ENCODE measurements around the gene OPA1.

Gene OPA1

GRCh38 chr3:193655831-193656433 is 62.9 kb downstream of the OPA1 start:
- H4K20me1 ChIP-seq (ENCODE audit: insufficient read depth, low read length): no peaks in the 10 kb centered on the region
- H3K79me2 ChIP-seq (ENCODE audit: low read length): no peaks in the 10 kb centered on the region
- peaks cover 19% of the 10 kb centered on the region for H3K36me3 ChIP-seq (replicated peaks; ENCODE audit: low read depth, low read length)
- H3K27ac ChIP-seq (ENCODE audit: low read length): no peak overlapping the region
- H3K9ac ChIP-seq (ENCODE audit: low read length): no peak overlapping the region
- H3K4me1 ChIP-seq (ENCODE audit: low read length): no peaks in the 10 kb centered on the region
- no peak overlapping the region for H3K4me2 ChIP-seq (ENCODE audit: low read length)
- H3K9me3 ChIP-seq (ENCODE audit: insufficient read depth, low read length): no peaks in the 10 kb centered on the region
- TF ChIP-seq CTCF (IDR thresholded peaks at IDR 0.05; ENCODE audit: low read depth, low read length) (no peak), EZH2phosphoT487 (IDR thresholded peaks at IDR 0.05; ENCODE audit: low read depth) (no peak)
- no peak overlapping the region for H3K4me3 ChIP-seq (ENCODE audit: low read length)
- H3K27me3 ChIP-seq (ENCODE audit: low read depth, low read length): no peaks in the 10 kb centered on the region
- no peak overlapping the region for H2AFZ ChIP-seq (ENCODE audit: low read depth, low read length)

- no peaks in the 10 kb centered on the region for H3K4me1 ChIP-seq (ENCODE audit: low read length)
- no peak overlapping the region for H3K4me3 ChIP-seq (ENCODE audit: low read length)
- H3K9ac ChIP-seq (ENCODE audit: low read length): no peak overlapping the region
- H3K4me2 ChIP-seq (ENCODE audit: low read length): no peak overlapping the region
- H3K9me3 ChIP-seq (ENCODE audit: insufficient read depth, low read length): no peaks in the 10 kb centered on the region
- TF ChIP-seq CTCF (IDR thresholded peaks at IDR 0.05; ENCODE audit: low read depth, low read length): no peak
- H4K20me1 ChIP-seq (ENCODE audit: insufficient read depth, low read length): no peaks in the 10 kb centered on the region
- no peak overlapping the region for H3K27ac ChIP-seq (ENCODE audit: low read length)
- no peak overlapping the region for H2AFZ ChIP-seq (ENCODE audit: low read depth, low read length)
- H3K36me3 ChIP-seq (replicated peaks; ENCODE audit: low read depth, low read length): peaks cover 22% of the 10 kb centered on the region
- H3K27me3 ChIP-seq (ENCODE audit: low read depth, low read length): no peaks in the 10 kb centered on the region
- H3K79me2 ChIP-seq (ENCODE audit: low read length): no peaks in the 10 kb centered on the region
These were observed 63.4 kb downstream of the OPA1 start for GRCh38 chr3:193656445-193656844.

GRCh38 chr3:193656878-193657282 is 63.9 kb downstream of the OPA1 start:
- Histone ChIP-seq H2AFZ (ENCODE audit: low read depth, low read length) (no peak overlapping the region), H3K36me3 (replicated peaks; ENCODE audit: low read depth, low read length) (peaks cover 23% of the 10 kb centered on the region), H3K79me2 (ENCODE audit: low read length) (no peaks in the 10 kb centered on the region), H3K4me1 (ENCODE audit: low read length) (no peaks in the 10 kb centered on the region), H3K27me3 (ENCODE audit: low read depth, low read length) (no peaks in the 10 kb centered on the region), H4K20me1 (ENCODE audit: insufficient read depth, low read length) (no peaks in the 10 kb centered on the region), H3K4me3 (ENCODE audit: low read length) (no peak overlapping the region), H3K27ac (ENCODE audit: low read length) (no peak overlapping the region), H3K4me2 (ENCODE audit: low read length) (no peak overlapping the region), H3K9me3 (ENCODE audit: insufficient read depth, low read length) (no peaks in the 10 kb centered on the region), H3K9ac (ENCODE audit: low read length) (no peak overlapping the region)
- no peak for TF ChIP-seq EZH2phosphoT487 (IDR thresholded peaks at IDR 0.05; ENCODE audit: low read depth)
- TF ChIP-seq CTCF (IDR thresholded peaks at IDR 0.05; ENCODE audit: low read depth, low read length): no peak

- no peaks in the 10 kb centered on the region for H3K27me3 ChIP-seq (ENCODE audit: low read depth, low read length)
- no peak overlapping the region for H2AFZ ChIP-seq (ENCODE audit: low read depth, low read length)
- H3K4me1 ChIP-seq (ENCODE audit: low read length): no peaks in the 10 kb centered on the region
- H3K9ac ChIP-seq (ENCODE audit: low read length): no peak overlapping the region
- H3K4me3 ChIP-seq (ENCODE audit: low read length): no peak overlapping the region
- peaks cover 27% of the 10 kb centered on the region for H3K36me3 ChIP-seq (replicated peaks; ENCODE audit: low read depth, low read length)
- TF ChIP-seq EZH2phosphoT487 (IDR thresholded peaks at IDR 0.05; ENCODE audit: low read depth) (no peak), CTCF (IDR thresholded peaks at IDR 0.05; ENCODE audit: low read depth, low read length) (no peak)
- H3K9me3 ChIP-seq (ENCODE audit: insufficient read depth, low read length): no peaks in the 10 kb centered on the region
- H4K20me1 ChIP-seq (ENCODE audit: insufficient read depth, low read length): no peaks in the 10 kb centered on the region
- no peak overlapping the region for H3K27ac ChIP-seq (ENCODE audit: low read length)
- H3K4me2 ChIP-seq (ENCODE audit: low read length): no peak overlapping the region
- H3K79me2 ChIP-seq (ENCODE audit: low read length): no peaks in the 10 kb centered on the region
These were observed 67.2 kb downstream of the OPA1 start for GRCh38 chr3:193660171-193660570.
